Keratinocyte (primary cell): ENCODE results near the gene ITCH.

Experiments used
- CTCF ChIP-seq, 3 experiments: IDR thresholded peaks in 1 of 3; conservative IDR thresholded peaks in 1 of 3; optimal IDR thresholded peaks in 1 of 3; 2 replicates in 2 of 3; 3 replicates in 1 of 3; pipeline versions ENCODE3 to v1.5.1; 2011; ENCODE audit warnings: low read length in 3 of 3, mild to moderate bottlenecking in 3 of 3, moderate library complexity in 2 of 3, control low read depth in 1 of 3, inconsistent platforms in 1 of 3; ENCODE audit not compliant: insufficient read depth in 2 of 3; ENCODE audit errors: extremely low read depth in 1 of 3
- EZH2 ChIP-seq: IDR thresholded peaks from one replicate; pipeline ENCODE4 v1.6.1; 2012; ENCODE audit warnings: inconsistent platforms, mild to moderate bottlenecking, low read length, moderate library complexity

- TF ChIP-seq CTCF (optimal IDR thresholded peaks at IDR 0.05 in 1 of 3, IDR thresholded peaks at IDR 0.05 in 1 of 3, conservative IDR thresholded peaks at IDR 0.05 in 1 of 3; ENCODE audit: extremely low read depth in 1 of 3, insufficient read depth in 2 of 3, low read length in 3 of 3) = no peak
- no peak for TF ChIP-seq EZH2
These were observed 11.2 kb downstream of the ITCH start for GRCh38 chr20:34374209-34374760.
